NCI-H345 treated with DMSO at 0.1 percent for 48 hours (cell line): ENCODE measurements around the gene CARS2.
"Not testable (repeated sequence)": the region's sequence is repeated elsewhere in the genome, so short reads cannot be mapped to it uniquely, and the experiment has no call there.

Experiments used
- DNase-seq: peaks from one replicate; lab custom pipeline; 2025; ENCODE audit not compliant: unreplicated experiment; lab: John Stamatoyannopoulos, UW

CARS2 gene

DNA sequence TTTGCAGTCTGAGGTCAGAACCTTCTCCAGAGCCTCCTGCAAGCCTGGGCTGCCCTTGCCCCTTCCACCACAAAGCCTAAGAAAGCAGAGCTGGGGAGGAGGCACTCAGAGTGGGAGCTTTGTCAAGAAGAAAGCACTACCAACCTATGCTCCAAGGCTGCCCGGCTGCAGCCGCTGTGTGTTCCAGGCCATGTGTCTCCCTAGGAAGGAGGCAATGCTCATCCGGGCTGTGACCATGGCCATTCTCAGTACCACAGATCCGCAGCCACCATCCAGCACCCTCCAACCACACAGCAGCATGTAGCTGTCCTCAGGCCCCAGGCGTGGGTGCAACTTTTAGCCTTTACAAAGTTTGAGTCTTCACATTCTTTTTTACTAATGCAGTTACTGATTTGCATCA lies 22.0 kb downstream of the CARS2 start:
- DNase-seq = no peak

DNA sequence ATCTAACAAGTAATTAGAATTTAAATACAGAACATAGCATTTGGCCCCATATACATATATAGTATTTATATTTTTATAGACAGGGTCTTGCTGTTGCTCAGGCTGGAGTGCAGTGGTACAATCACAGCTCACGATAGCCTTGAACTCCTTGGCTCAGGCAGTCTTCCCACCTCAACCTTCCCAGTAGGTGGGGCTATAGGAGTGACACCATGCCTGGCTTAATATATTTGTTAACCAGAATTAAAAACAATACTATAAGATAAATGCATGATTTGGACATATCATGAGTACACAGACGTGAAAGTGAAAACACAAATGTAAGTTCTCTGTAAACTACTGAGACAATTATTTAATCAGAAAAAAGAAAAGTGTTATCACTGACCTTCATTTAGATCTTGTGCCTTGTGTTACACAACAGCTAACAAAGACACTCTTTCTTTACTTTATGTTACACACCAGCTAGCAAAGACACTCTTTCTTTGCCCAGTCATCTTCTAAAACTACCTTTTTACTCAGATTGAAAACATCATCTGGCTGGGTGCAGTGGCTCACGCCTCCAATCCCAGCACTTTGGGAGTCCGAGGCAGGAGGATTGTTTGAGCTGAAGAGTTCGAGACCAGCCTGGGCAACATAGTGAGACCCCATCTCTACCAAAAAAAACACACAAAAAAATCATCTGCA lies 22.6 kb downstream of the CARS2 start:
- no peak for DNase-seq

DNA sequence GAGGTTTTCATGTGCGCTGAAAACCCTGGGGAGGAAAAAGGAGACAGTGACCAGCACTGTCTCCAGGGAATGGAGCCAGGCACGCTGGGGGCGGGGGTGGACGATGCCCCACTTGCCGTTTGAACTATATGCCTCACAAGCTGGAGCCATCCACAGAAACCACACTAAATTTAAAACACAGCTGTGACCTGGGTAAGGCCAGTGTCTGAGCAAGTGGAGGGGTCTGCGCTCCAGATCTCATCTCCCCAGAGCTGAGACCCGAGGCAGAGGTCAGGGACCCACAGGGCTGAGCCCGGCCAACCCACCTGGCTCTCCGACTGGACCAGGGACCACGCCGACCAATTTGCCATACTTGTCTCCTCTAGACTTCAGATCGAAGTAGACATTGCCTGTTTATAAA lies 23.2 kb downstream of the CARS2 start:
- no peak for DNase-seq

DNA sequence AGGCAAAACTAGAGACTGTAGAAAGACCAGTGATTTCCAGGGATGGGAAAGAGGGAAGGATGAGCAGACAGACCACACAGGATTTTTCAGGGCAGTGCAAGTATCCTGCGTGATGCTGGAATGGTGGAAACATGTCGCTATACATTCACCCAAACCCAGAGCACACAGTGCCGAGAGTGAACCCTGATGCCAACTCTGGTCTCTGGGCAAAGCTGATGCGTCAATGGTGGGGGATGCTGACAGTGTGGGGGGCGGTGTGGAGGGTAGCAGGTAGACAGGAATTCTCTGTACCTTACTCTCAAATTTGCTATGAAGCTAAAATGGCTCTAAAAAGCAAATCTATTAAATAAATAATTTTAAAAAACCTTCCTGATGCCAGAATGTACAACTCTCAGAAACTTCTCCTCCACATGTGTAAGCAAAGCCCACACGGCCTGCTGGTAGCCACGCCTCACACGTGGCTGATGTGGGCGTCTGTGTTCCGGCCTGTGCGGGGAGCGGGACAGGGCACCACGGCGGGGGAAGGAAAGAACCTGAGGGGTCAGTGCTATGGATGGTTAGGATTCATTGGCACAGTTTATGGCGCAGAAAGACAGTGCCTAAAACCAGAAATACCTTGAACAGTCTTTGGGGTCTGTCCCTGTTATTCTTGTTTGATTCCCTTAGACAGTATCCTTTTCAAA lies 23.9 kb downstream of the CARS2 start:
- no peak for DNase-seq

DNA sequence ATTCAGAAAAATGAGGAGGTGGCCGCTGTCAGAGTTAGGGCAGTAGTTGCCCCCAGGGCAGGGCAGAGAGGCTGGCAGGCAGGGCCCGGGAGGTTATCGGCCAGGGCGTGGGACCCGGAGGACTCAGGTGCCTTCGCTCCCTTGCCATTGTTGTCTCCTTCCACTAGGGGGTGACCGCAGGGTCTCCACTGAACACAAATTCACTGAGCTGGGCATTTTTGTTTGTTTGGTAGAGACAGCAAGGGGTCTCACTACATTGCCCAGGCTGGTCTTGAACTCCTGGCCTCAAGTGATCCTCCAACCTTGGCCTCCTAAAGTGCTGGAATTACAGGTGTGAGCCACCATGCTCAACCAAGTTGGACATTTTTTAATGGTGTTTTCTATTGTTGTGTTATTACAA lies 25.1 kb downstream of the CARS2 start:
- no peak for DNase-seq

DNA sequence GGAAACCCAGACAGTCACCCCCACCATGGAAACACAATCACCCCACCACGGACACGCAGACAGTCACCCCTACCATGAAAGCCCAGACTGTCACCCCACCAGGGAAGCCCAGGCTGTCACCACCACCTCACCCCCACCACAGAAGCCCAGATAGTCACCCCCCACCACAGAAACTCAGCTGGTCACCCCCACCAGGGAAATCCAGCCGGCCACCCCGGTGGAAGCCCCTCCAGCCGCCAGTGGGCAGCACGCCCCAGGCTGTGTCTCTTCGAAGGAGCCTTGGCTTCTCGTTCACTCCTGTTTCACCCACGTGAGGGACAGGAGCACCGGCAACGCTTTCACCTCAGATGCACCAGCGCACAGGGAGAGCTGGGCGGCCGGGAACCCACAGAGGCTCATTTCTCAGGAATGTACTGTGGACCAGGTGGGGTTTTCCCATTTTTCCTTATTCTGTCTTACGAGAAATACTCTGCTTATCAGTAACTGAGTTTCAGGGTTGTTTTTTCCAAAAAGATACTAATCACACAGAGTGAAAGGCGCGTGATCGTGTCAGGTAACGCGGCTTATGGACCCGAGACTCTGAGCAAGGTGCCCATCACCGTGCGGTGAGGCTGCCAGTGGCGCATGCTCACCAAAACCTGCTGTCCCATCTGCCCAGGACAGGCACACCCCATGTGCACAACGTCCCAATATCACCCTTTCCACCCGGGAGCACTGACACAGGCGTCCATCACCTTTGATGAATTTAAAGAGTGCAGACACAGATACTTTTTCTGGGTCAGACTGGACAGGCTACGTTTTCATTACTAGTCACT lies 28.0 kb downstream of the CARS2 start:
- no peak for DNase-seq

DNA sequence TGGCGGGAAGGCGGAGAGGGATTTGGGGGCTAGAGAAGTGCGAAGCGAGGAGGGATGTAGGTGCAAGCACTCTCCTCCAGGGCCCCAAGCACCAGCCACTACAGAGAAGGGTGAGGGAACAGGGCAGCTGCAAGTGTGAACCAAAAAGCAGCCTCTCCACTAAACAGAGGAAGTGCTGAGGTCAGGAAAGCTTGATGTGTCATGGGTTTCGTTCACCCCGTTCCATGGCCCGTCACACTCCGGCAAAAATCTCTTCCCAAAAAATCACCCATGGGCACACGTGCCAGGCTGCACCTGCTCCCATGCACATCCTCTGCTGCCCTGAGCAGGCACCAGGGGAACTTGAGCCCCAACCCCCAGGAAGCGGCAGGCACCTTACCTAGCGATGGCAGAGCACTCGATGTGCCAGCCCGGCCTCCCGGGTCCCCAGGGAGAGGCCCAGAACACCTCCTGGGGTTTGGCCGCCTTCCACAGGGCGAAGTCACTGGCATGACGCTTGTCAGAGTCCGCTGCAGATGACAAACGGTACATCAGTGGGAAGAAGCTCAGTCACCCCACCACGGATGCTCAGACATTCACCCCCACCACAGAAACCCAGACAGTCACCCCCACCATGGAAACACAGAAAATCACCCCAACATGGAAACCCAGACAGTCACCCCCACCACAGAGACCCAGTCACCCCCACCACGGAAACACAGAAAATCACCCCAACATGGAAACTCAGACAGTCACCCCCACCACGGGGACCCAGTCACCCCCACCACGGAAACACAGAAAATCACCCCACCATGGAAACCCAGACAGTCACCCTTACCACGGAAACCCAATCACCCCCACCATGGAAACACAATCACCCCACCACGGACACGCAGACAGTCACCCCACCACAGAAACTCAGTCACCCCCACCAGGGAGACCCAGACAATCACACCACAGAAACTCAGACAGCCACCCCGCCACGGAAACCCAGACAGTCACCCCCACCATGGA lies 29.0 kb downstream of the CARS2 start:
- no peak for DNase-seq

DNA sequence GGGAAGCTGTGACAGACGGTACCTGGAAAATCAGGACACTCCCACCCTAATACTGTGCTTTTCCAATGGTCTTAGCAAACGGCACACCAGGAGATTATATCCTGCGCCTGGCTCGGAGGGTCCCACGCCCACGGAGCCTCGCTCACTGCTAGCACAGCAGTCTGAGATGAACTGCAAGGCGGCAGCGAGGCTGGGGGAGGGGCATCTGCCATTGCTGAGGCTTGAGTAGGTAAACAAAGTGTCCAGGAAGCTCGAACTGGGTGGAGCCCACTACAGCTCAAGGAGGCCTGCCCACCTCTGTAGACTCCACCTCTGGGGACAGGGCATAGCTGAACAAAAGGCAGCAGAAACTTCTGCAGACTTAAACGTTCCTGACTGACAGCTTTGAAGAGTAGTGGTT lies 36.1 kb downstream of the CARS2 start:
- not testable (repeated sequence) for DNase-seq

DNA sequence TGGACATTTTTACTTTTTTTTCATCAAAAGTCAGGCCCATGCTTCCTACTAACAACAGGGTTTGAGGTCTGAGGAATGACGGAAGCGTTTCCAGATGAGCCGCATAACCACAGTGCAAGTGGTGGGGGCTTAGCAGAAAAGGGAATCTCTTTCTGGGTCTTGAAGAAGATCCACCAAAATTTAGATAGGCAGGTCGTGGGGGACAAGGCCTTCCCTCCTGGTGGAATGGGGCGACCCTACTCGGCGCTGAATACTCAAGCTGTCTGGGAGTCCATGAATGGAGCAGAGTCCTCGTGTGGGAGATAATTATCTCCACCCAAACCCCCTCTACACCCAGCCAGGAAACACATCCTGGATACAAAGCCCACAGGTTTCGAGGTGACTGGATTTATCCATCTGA lies 36.9 kb downstream of the CARS2 start:
- no peak for DNase-seq

DNA sequence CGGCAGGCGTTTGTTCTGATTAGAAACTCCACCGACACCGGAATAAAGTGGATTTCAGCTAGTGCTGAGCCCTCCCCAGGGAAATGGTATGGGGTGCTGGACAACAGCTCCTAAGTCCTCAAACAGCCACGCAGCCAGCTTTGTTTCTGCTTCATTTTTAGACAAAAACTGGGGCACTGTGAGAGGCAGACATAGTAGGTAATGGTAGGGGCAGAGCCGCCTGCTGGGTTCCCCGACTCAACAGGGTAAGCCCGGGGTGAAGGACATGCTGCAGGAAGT lies 39.7 kb downstream of the CARS2 start:
- DNase-seq = no peak

DNA sequence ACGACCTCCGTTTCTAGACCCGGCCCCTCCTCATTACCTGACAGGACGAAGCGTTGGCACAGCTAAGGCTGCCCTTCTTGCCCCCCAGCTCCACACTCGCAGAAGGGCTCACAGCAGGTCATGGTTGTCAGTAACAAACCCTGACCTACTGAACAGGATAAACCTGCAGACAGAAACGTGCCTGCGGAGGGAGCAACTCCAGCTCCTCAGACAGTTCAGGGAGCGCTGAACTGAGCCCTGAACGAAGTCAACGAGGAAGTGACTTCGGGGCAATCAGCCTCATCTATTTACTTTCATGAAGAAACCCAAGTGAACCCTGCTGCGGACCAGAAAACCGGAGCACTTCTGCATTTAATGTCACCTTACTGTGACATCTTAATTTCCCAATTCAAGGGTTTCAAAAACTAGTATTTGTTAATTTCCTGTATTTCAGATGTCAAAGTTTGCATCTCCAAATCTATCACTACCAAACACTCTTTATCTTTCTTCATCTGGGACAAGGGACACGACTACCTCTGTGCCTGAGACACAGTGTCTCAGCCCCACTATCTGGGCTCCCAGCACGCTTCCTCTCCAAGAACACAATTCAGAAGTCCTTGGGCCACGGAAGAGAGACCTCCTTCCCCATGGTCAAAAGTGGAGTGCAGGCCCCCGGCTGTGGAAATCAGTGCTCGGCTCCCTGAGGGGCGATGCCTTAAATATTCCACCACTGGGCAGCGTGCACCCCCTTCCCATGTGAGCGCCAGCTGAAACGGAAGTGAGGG lies 40.2 kb downstream of the CARS2 start:
- DNase-seq = no peak

DNA sequence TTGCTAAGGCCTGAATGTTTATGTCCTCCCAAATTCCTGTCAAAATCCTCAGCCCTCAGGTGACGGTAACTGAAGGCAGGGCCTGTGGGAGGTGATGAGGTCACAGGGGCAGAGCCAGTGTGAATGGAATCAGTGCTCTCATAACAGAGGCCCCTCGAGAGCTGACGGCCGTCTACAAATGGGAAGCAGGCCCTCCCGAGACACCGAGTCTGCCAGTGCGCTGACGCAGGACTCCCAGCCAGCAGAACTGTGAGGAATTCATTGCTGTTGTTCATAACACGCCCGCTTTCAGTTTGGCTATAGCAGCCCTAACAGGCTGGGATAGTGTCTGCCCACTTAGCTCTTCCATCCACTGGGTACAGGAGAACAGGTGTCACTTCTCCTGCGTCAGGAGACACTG lies 41.2 kb downstream of the CARS2 start:
- DNase-seq = no peak

DNA sequence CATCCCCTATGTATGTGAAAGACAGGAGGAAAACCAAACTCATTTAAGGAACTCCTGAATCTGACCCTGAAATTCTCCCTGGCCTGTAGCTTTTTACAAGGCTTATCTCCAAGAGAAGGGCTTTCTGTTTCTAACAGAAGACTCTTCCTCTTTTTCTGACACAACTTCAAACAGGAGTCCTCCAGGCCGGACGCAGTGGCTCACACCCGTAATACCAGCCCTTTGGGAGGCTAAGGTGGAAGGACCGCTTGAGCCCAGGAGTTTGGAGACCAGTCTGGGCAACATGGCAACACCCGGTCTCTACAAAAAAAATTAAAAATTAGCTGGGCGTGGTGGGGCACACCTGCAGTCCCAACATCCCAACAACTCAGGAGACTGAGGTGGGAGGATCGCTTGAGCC lies 41.9 kb downstream of the CARS2 start:
- no peak for DNase-seq

DNA sequence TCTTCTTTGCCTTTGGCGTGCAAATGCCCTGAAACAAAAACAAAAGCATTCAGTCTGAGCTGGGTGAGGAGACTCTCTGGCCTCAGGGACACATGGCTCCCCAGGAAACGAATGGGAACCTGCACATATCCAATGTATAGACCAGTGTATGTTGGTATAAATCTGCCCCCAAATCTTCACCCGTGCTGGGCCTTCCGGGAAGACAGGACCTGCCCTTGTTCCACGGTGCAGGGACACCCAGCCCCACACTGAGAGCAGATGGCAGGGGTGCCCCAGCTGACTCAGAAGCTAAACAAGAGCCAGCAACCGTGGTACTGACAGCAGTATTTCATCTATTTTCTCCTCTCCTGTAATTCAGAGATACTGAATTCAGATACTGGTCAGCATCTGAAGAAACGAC lies 42.4 kb downstream of the CARS2 start:
- DNase-seq = no peak

DNA sequence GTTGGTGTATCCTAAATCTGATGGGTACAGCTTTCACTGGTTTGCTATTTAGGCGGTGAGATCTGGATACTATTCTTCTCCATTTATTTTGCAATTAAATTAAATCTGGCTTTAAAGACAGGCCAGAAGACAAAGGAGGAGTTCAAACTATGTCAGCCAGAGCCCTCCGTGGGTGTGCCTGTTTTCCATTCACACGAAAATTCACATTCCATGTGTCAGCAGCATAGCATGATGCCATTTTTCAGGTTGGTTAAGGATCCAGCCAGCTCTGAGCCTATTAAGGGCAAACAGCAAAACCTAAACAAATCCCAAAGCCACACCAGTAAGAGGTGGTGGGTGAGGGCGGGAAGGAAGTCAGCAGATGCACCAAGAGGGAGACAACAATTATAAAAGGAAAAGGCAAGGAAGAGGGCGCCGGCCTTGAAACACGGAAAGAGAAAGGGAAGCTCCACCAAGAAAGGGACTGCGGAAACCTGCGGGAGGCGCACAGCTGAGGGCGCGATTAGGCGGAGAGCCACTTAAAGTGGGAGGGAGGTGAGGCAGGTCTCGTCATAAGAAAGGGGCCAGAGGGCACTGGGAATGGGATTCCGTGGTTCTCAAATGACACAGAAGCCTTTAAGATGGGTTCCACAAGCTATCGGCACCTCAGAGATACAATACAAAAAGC lies 43.0 kb downstream of the CARS2 start:
- no peak for DNase-seq

DNA sequence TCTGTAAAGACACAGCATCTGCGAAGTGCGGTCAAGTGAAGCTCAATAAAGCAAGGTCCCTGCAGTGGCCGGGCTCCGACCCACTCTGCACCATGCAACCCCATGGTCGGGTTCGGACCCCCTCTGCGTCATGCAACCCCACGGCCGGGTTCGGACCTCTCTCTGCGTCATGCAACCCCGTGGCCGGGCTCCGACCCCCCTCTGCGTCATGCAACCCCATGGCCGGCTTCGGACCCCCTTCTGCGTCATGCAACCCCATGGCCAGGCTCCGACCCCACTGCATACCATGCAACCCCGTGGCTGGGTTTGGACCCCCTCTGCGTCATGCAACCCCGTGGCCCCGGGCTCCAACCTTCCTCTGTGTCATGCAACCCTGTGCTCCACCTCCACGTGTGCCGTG lies 43.8 kb downstream of the CARS2 start:
- no peak for DNase-seq

DNA sequence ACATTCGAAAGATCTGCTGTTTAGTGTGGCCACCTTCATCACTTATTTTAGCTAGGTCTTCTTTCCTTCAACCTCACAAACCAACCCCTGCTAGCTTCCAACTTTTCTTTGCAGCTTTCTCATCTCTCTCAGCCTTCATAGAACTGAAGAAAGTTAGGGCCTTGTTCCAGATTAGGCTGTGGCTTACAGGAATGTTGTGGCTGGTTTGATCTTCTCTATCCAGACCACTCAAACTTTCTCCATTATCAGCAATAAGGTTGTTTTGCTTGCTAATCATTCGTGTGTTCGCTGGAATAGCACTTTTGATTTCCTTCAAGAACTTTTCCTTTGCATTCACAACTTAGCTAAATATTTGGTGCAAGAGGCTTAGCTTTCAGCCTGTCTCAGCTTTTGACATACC lies 44.7 kb downstream of the CARS2 start:
- no peak for DNase-seq

DNA sequence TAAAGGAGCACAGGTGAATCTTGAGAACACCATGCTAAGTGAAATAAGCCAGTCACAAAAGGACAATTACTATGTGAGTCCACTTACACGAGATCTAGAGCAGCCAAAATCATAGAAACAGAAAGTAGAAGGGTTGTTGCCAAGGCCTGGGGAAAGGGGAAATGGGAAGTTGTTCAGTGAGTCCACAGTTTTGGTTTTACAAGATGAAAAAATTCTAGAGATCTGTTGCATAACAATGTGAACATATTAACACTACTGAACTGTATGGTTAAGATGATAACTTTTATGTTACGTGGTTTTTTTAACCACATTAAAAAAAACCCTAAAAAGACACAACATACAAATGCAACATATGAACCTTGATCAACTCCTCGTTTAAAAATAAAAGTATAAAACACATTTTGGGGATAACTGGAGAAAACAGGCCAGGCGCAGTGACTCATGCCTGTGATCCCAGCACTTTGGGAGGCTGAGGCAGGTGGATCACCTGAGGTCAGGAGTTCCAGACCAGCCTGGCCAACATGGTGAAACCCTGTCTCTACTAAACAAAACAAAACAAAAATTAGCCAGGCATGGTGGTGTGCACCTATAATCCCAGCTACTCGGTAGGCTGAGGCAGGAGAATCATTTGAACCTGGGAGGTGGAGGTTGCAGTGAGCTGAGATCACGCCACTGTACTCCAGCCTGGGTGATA lies 47.6 kb downstream of the CARS2 start:
- DNase-seq = not testable (repeated sequence)

DNA sequence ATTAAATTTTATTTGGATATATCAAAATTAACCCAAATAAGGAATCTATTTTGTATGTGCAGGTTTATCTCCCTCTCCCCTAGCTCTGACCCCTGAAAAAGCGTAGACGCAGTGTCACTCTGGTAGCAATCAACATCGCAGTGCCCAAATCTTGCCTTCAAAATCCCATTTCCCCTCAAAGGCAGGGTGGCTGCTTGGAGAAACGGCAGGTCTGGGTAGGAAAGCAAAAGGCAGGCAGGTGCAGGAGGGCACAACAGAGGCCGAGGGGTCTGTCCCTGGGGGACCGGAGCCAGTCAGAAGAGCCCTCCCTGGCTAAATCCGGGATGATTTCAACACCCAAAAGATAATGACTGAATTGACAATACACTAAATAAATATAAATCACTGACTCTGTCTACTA lies 48.7 kb downstream of the CARS2 start:
- no peak for DNase-seq
